H9 (cell line): ENCODE results near the gene BPIFB4. TPM values are rescaled to one million over a fixed set of nuclear protein-coding genes. Genes with fewer than 3 reads are reported as not detected.

ENCODE experiments used
- DNase-seq: peaks from one replicate; pipeline ENCODE4 v3.0.0-alpha.2; 2017
- H2AFZ ChIP-seq: one replicate; pipeline ENCODE4 v1.6.1; 2013; ENCODE audit warnings: mild to moderate bottlenecking, low read length, control low read depth, moderate library complexity
- H2AK5ac ChIP-seq: 2 replicates; pipeline ENCODE4 v1.6.1; 2013; ENCODE audit warnings: low read length, control low read depth, mixed read lengths; ENCODE audit not compliant: insufficient read length
- H2BK120ac ChIP-seq: one replicate; pipeline ENCODE4 v1.6.1; 2013; ENCODE audit warnings: low read depth, mild to moderate bottlenecking, low read length, control low read depth, inconsistent platforms; ENCODE audit not compliant: poor library complexity, severe bottlenecking
- H2BK12ac ChIP-seq: 2 replicates; pipeline ENCODE4 v1.6.1; 2013; ENCODE audit warnings: low read length, control low read depth, mixed read lengths, low read depth; ENCODE audit not compliant: insufficient read length
- H2BK15ac ChIP-seq: 2 replicates; pipeline ENCODE4 v1.6.1; 2013; ENCODE audit warnings: low read depth, low read length, control low read depth
- H2BK20ac ChIP-seq: one replicate; pipeline ENCODE4 v1.6.1; 2013; ENCODE audit warnings: low read depth, mild to moderate bottlenecking, low read length, control low read depth, inconsistent platforms; ENCODE audit not compliant: poor library complexity, severe bottlenecking
- H2BK5ac ChIP-seq: 2 replicates; pipeline ENCODE4 v1.6.1; 2013; ENCODE audit warnings: low read length, control low read depth, mixed read lengths; ENCODE audit not compliant: insufficient read length
- H3K14ac ChIP-seq: 2 replicates; pipeline ENCODE4 v1.6.1; 2013; ENCODE audit warnings: low read length, control low read depth; ENCODE audit not compliant: insufficient read depth
- H3K18ac ChIP-seq: 2 replicates; pipeline ENCODE4 v1.6.1; 2013; ENCODE audit warnings: low read depth, mild to moderate bottlenecking, mixed read lengths, low read length, control low read depth; ENCODE audit not compliant: insufficient read length
- H3K23ac ChIP-seq: 2 replicates; pipeline ENCODE4 v1.6.1; 2013; ENCODE audit warnings: low read length, control low read depth, mixed read lengths, low read depth; ENCODE audit not compliant: insufficient read length
- H3K23me2 ChIP-seq: 2 replicates; pipeline ENCODE4 v1.6.1; 2013; ENCODE audit warnings: low read depth, mild to moderate bottlenecking, mixed read lengths, low read length, control low read depth; ENCODE audit not compliant: insufficient read length, poor library complexity, severe bottlenecking
- H3K27ac ChIP-seq: 2 replicates; pipeline ENCODE4 v1.5.1; 2013; ENCODE audit warnings: low read length, control low read depth, mixed read lengths, low read depth; ENCODE audit not compliant: insufficient read length
- H3K27me3 ChIP-seq: 2 replicates; pipeline ENCODE4 v1.6.1; 2013; ENCODE audit warnings: low read length, control low read depth, inconsistent platforms; ENCODE audit not compliant: insufficient read depth
- H3K4ac ChIP-seq: 2 replicates; pipeline ENCODE4 v1.6.1; 2013; ENCODE audit warnings: low read depth, mild to moderate bottlenecking, control low read depth, inconsistent platforms, low read length, moderate library complexity
- H3K4me1 ChIP-seq: 2 replicates; pipeline ENCODE4 v1.6.1; 2013; ENCODE audit warnings: low read length, control low read depth, inconsistent platforms; ENCODE audit not compliant: insufficient read depth
- H3K4me2 ChIP-seq: 2 replicates; pipeline ENCODE4 v1.6.1; 2013; ENCODE audit warnings: low read length, control low read depth, mixed read lengths; ENCODE audit not compliant: insufficient read length, insufficient read depth
- H3K56ac ChIP-seq: 2 replicates; pipeline ENCODE4 v1.6.1; 2013; ENCODE audit warnings: low read depth, mild to moderate bottlenecking, mixed read lengths, low read length, control low read depth; ENCODE audit not compliant: insufficient read length
- H3K79me1 ChIP-seq: 2 replicates; pipeline ENCODE4 v1.6.1; 2013; ENCODE audit warnings: low read depth, mild to moderate bottlenecking, moderate library complexity, low read length, control low read depth, inconsistent platforms; ENCODE audit not compliant: insufficient read depth, poor library complexity, severe bottlenecking
- H3K79me2 ChIP-seq: 2 replicates; pipeline ENCODE4 v1.6.1; 2013; ENCODE audit warnings: low read length, control low read depth, inconsistent platforms; ENCODE audit not compliant: insufficient read depth
- H3K9ac ChIP-seq: 2 replicates; pipeline ENCODE4 v1.6.1; 2013; ENCODE audit warnings: low read length, control low read depth, mixed read lengths; ENCODE audit not compliant: insufficient read length; ENCODE audit errors: extremely low read depth
- H3K9me3 ChIP-seq: one replicate; pipeline ENCODE4 v1.6.1; 2013; ENCODE audit warnings: low read depth, low read length, inconsistent platforms; ENCODE audit not compliant: control insufficient read depth
- H3T11ph ChIP-seq: one replicate; pipeline ENCODE4 v1.6.1; 2013; ENCODE audit warnings: mild to moderate bottlenecking, low read length, control low read depth, inconsistent platforms
- H4K20me1 ChIP-seq: one replicate; pipeline ENCODE4 v1.6.1; 2013; ENCODE audit not compliant: control insufficient read depth, insufficient read length, insufficient read depth
- H4K5ac ChIP-seq: 2 replicates; pipeline ENCODE4 v1.6.1; 2013; ENCODE audit warnings: low read depth, mild to moderate bottlenecking, mixed read lengths, low read length, control low read depth; ENCODE audit not compliant: insufficient read length
- H4K8ac ChIP-seq: replicated peaks from 2 replicates; pipeline ENCODE4 v1.6.1; 2013; ENCODE audit warnings: low read length, control low read depth, mixed read lengths, low read depth; ENCODE audit not compliant: insufficient read length
- H4K91ac ChIP-seq: 2 replicates; pipeline ENCODE4 v1.6.1; 2013; ENCODE audit warnings: low read depth, mild to moderate bottlenecking, moderate library complexity, mixed read lengths, low read length, control low read depth; ENCODE audit not compliant: insufficient read length
- H3K27ac Mint-ChIP-seq, 3 experiments: 2 replicates in 2 of 3; 3 replicates in 1 of 3; pipeline ENCODE4 v1.8.0; 2020 to 2021; ENCODE audit warnings: mixed read lengths in 3 of 3, mild to moderate bottlenecking in 1 of 3, moderate library complexity in 1 of 3
- H3K27me3 Mint-ChIP-seq: 2 replicates; pipeline ENCODE4 v1.8.0; 2021; ENCODE audit warnings: low read depth, mild to moderate bottlenecking, moderate library complexity, mixed read lengths
- H3K36me3 Mint-ChIP-seq, 3 experiments: 2 replicates in 2 of 3; 3 replicates in 1 of 3; pipeline ENCODE4 v1.8.0; 2020 to 2021; ENCODE audit warnings: low read depth in 3 of 3, mixed read lengths in 3 of 3; ENCODE audit not compliant: insufficient read depth in 1 of 3
- H3K4me1 Mint-ChIP-seq, 2 experiments: 2 replicates each; pipeline ENCODE4 v1.8.0; 2020; ENCODE audit warnings: mixed read lengths in 2 of 2
- H3K4me3 Mint-ChIP-seq, 2 experiments: 2 replicates in 1 of 2; 3 replicates in 1 of 2; pipeline ENCODE4 v1.8.0; 2020 to 2021; ENCODE audit warnings: mild to moderate bottlenecking in 2 of 2, mixed read lengths in 2 of 2, moderate library complexity in 1 of 2
- H3K9me3 Mint-ChIP-seq, 2 experiments: 2 replicates in 1 of 2; 3 replicates in 1 of 2; pipeline ENCODE4 v1.8.0; 2020; ENCODE audit warnings: mild to moderate bottlenecking in 2 of 2, mixed read lengths in 2 of 2, moderate library complexity in 1 of 2
- WGBS: extraction: QIAGEN DNeasy Blood & Tissue Kit; methylation state at CpG from one replicate; pipeline ENCODE4 v1.1.7; 2013; ENCODE audit warnings: missing lambda C conversion rate, low lambda C conversion rate, mixed read lengths; ENCODE audit not compliant: insufficient read length; ENCODE audit errors: extremely low coverage; 5-methylcytosine and 5-hydroxymethylcytosine counted together
- long read RNA-seq: library from polyadenylated mRNA; unstranded; transcript quantifications from one replicate; pipeline ENCODE4 v2.0.0, GENCODE V29; 2020
- total RNA-seq: library from RNA; stranded (reverse); gene quantifications from 2 replicates; pipeline ENCODE4 v1.2.1, GENCODE V29; 2021
- TF ChIP-seq, protein P1 (sequence below): fragments of 200-600 bp; sonication (generic); conservative IDR thresholded peaks from 3 replicates; pipeline ENCODE4 v1.8.0; 2021; ENCODE audit warnings: antibody characterized with exemption, mild to moderate bottlenecking

BPIFB4 gene
- total RNA-seq, result not detected in 2 replicates
- long read RNA-seq, result 0 reads

DNA sequence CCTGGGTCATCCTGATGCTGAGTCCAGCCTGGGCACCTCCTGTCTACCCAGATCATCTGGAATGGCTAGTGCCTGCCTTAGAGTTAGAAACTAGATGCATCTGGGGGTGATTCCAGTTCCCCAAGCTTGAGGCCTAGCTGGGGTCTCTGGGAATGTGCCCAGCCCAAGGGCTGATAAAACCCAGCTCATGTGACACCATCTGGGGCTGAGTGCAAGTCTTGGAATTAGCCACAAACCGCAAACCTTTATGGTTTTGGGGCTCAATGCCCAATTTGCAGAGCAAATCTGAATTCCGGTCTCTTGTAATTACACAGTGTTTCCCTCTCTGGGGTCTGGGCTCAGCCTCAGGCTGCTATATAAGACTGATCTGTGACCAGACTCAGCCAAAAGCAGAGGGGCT is at the start of gene BPIFB4:
Gene BPIFB4, plus strand, starts transcription at position 385 of the 400 bp plus-strand sequence. CDS start 1,884 bp downstream, outside the sequence.
- Mint-ChIP-seq H3K27me3 (peaks cover 15% of the 10 kb centered on the region), H3K27ac (no peak within 1 kb of the TSS), H3K36me3 (no peaks in the 10 kb centered on the region), H3K4me3 (no peak within 1 kb of the TSS), H3K9me3 (no peaks in the 10 kb centered on the region), H3K4me1 (peaks cover 0 to 3% of the 10 kb centered on the region in 2 experiments; a peak in 1 of 4 replicates)
- no peak within 1 kb of the TSS for H2AFZ ChIP-seq
- no CpG with 5 or more reads among the region's 2 CpGs for WGBS
- peaks cover 2% of the 10 kb centered on the region for H4K20me1 ChIP-seq
- TF ChIP-seq, protein P1, sequence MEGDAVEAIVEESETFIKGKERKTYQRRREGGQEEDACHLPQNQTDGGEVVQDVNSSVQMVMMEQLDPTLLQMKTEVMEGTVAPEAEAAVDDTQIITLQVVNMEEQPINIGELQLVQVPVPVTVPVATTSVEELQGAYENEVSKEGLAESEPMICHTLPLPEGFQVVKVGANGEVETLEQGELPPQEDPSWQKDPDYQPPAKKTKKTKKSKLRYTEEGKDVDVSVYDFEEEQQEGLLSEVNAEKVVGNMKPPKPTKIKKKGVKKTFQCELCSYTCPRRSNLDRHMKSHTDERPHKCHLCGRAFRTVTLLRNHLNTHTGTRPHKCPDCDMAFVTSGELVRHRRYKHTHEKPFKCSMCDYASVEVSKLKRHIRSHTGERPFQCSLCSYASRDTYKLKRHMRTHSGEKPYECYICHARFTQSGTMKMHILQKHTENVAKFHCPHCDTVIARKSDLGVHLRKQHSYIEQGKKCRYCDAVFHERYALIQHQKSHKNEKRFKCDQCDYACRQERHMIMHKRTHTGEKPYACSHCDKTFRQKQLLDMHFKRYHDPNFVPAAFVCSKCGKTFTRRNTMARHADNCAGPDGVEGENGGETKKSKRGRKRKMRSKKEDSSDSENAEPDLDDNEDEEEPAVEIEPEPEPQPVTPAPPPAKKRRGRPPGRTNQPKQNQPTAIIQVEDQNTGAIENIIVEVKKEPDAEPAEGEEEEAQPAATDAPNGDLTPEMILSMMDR, result no peak
- H3K23me2 ChIP-seq, result no peaks in the 10 kb centered on the region
- H3K9ac ChIP-seq, result no peak within 1 kb of the TSS
- H3K4ac ChIP-seq, result no peak within 1 kb of the TSS
- H3K14ac ChIP-seq, result no peak within 1 kb of the TSS
- H2BK120ac ChIP-seq, result no peak within 1 kb of the TSS
- no peak within 1 kb of the TSS for H2BK20ac ChIP-seq
- no peak for DNase-seq
- H3K18ac ChIP-seq, result no peak within 1 kb of the TSS
- H3K27ac ChIP-seq, result no peak within 1 kb of the TSS
- H3K27me3 ChIP-seq, result no peaks in the 10 kb centered on the region
- no peaks in the 10 kb centered on the region for H3K4me1 ChIP-seq
- H2AK5ac ChIP-seq, result no peak within 1 kb of the TSS
- no peak within 1 kb of the TSS for H2BK5ac ChIP-seq
- no peak within 1 kb of the TSS for H4K91ac ChIP-seq
- H2BK15ac ChIP-seq, result no peak within 1 kb of the TSS
- H3K56ac ChIP-seq, result no peak within 1 kb of the TSS
- no peak within 1 kb of the TSS for H4K8ac ChIP-seq
- no peak within 1 kb of the TSS for H4K5ac ChIP-seq
- no peaks in the 10 kb centered on the region for H3K9me3 ChIP-seq
- H3T11ph ChIP-seq, result no peak within 1 kb of the TSS
- H2BK12ac ChIP-seq, result no peak within 1 kb of the TSS
- no peaks in the 10 kb centered on the region for H3K79me2 ChIP-seq
- H3K4me2 ChIP-seq, result no peak within 1 kb of the TSS
- H3K79me1 ChIP-seq, result no peaks in the 10 kb centered on the region
- H3K23ac ChIP-seq, result no peak within 1 kb of the TSS
